GM18870 (cell line): Measurements from ENCODE around the gene ATXN1.

ENCODE experiments used
- ATAC-seq: cut with Tn5 transposase; IDR thresholded peaks from one replicate; pipeline ENCODE4 v1.9.1; 2021; ENCODE audit warnings: moderate library complexity; ENCODE audit not compliant: unreplicated experiment

The ATXN1 gene

GRCh38 chr6:16683641-16684194 lies 77.5 kb downstream of the ATXN1 start:
- ATAC-seq: no peak

- no peak for ATAC-seq
Observed at GRCh38 chr6:16681260-16681873, 79.9 kb downstream of the ATXN1 start.

GRCh38 chr6:16679050-16679449 lies 82.2 kb downstream of the ATXN1 start:
- no peak for ATAC-seq

GRCh38 chr6:16677458-16677857 lies 83.8 kb downstream of the ATXN1 start:
- ATAC-seq: no peak

- no peak for ATAC-seq
Observed at GRCh38 chr6:16676978-16677377, 84.3 kb downstream of the ATXN1 start.

- no peak for ATAC-seq
Observed at GRCh38 chr6:16676376-16676775, 84.9 kb downstream of the ATXN1 start.

- no peak for ATAC-seq
Observed at GRCh38 chr6:16674801-16675392, 86.4 kb downstream of the ATXN1 start.

GRCh38 chr6:16673011-16673797 lies 88.1 kb downstream of the ATXN1 start:
- ATAC-seq: no peak

GRCh38 chr6:16671302-16672289 lies 89.7 kb downstream of the ATXN1 start:
- ATAC-seq: no peak

- peak; percentile 37 for ATAC-seq
Observed at GRCh38 chr6:16670617-16671051, 90.6 kb downstream of the ATXN1 start.

- peak; percentile 62 for ATAC-seq
Observed at GRCh38 chr6:16670183-16670582, 91.1 kb downstream of the ATXN1 start.

GRCh38 chr6:16669227-16669626 lies 92.0 kb downstream of the ATXN1 start:
- no peak for ATAC-seq

GRCh38 chr6:16667509-16667908 lies 93.8 kb downstream of the ATXN1 start:
- no peak for ATAC-seq

- no peak for ATAC-seq
Observed at GRCh38 chr6:16665992-16666391, 95.3 kb downstream of the ATXN1 start.

- no peak for ATAC-seq
Observed at GRCh38 chr6:16665182-16665581, 96.1 kb downstream of the ATXN1 start.

GRCh38 chr6:16663901-16664300 lies 97.4 kb downstream of the ATXN1 start:
- no peak for ATAC-seq

GRCh38 chr6:16660157-16660497 lies 101.1 kb downstream of the ATXN1 start:
- ATAC-seq: no peak

- no peak for ATAC-seq
Observed at GRCh38 chr6:16659466-16660156, 101.6 kb downstream of the ATXN1 start.

- no peak for ATAC-seq
Observed at GRCh38 chr6:16658348-16659034, 102.8 kb downstream of the ATXN1 start.

GRCh38 chr6:16657768-16658167 lies 103.5 kb downstream of the ATXN1 start:
- ATAC-seq: peak; percentile 69
